GM12878 (cell line): ENCODE results near the gene SYNGAP1. TPM values are rescaled to one million over a fixed set of nuclear protein-coding genes. Genes with fewer than 3 reads are reported as not detected.

ENCODE experiments used
- ATAC-seq: fragments of 200-7000 bp; cut with Tn5 transposase; 3 replicates; pipeline ENCODE4 v1.9.1; 2020; ENCODE audit warnings: mild to moderate bottlenecking, moderate library complexity
- BruUV-seq: library from RNA; stranded (reverse); fragments of 400-500 nt; replicated peaks from 2 replicates; lab custom pipeline; 2021; lab: Mats Ljungman, UMichigan
- CTCF ChIA-PET: fragments of 300-600 bp; sonication (Branson Sonifier 250); formaldehyde crosslinking; extraction: SDS; loops from one replicate; lab custom pipeline; 2021; ENCODE audit warnings: inconsistent platforms; lab: Yijun Ruan, JAX
- POLR2A ChIA-PET: fragments of 350-600 bp; formaldehyde crosslinking; extraction: SDS; loops from one replicate; lab custom pipeline; 2021; ENCODE audit warnings: inconsistent platforms; lab: Charles Lee
- RAD21 ChIA-PET: fragments of 300-600 bp; sonication (Branson Sonifier 250); formaldehyde crosslinking; loops from one replicate; lab custom pipeline; 2023; ENCODE audit warnings: antibody characterized with exemption; ENCODE audit not compliant: unreplicated experiment; lab: Charles Lee
- SMC1A ChIA-PET: fragments of 300-600 bp; sonication (Branson Sonifier 250); formaldehyde crosslinking; loops from one replicate; lab custom pipeline; 2023; ENCODE audit not compliant: unreplicated experiment, uncharacterized antibody; lab: Charles Lee
- DNase-seq: peaks from one replicate; pipeline ENCODE4 v3.0.0-alpha.2; 2011; ENCODE audit warnings: low read depth, low spot score
- FAIRE-seq: peaks from 3 replicates; lab custom pipeline; 2011; peaks lifted over from hg19 to GRCh38; lab: Jason Lieb, UNC
- H2AFZ ChIP-seq: 2 replicates; pipeline ENCODE4 v1.6.0; 2011; ENCODE audit warnings: low read depth, low read length, control low read depth; ENCODE audit not compliant: control insufficient read depth
- H3K27ac ChIP-seq: 2 replicates; pipeline ENCODE4 v1.5.1; 2011; ENCODE audit warnings: control low read depth; ENCODE audit not compliant: control insufficient read depth, insufficient read depth
- H3K27me3 ChIP-seq, 2 experiments: replicated peaks in 1 of 2; 2 replicates each; pipeline versions ENCODE4 v1.6.0 to v1.6.1; 2011; ENCODE audit warnings: low read length in 1 of 2; ENCODE audit not compliant: control insufficient read depth in 2 of 2, insufficient read depth in 2 of 2
- H3K36me3 ChIP-seq, 2 experiments: 2 replicates each; pipeline ENCODE4 v1.5.1; 2011; ENCODE audit warnings: low read length in 1 of 2; ENCODE audit not compliant: control insufficient read depth in 2 of 2, insufficient read depth in 2 of 2
- H3K4me1 ChIP-seq: 2 replicates; pipeline ENCODE4 v1.6.1; 2011; ENCODE audit warnings: mild to moderate bottlenecking, low read length, moderate library complexity, mixed read lengths; ENCODE audit not compliant: control insufficient read depth, insufficient read depth
- H3K4me2 ChIP-seq: 2 replicates; pipeline ENCODE4 v1.6.0; 2011; ENCODE audit warnings: control low read depth; ENCODE audit not compliant: control insufficient read depth, insufficient read depth
- H3K4me3 ChIP-seq: fragments of 200-600 bp; sonication (generic); 2 replicates; pipeline ENCODE4 v1.5.1; 2016
- H3K79me2 ChIP-seq: 2 replicates; pipeline ENCODE4 v1.6.0; 2011; ENCODE audit warnings: low read length; ENCODE audit not compliant: control insufficient read depth, insufficient read depth
- H3K9ac ChIP-seq: 2 replicates; pipeline ENCODE4 v1.8.0; 2011; ENCODE audit warnings: low read length, control low read depth, mixed read lengths; ENCODE audit not compliant: control insufficient read depth, insufficient read depth
- H3K9me3 ChIP-seq: replicated peaks from 3 replicates; pipeline ENCODE4 v1.5.1; 2011; ENCODE audit warnings: mild to moderate bottlenecking, low read length; ENCODE audit not compliant: control insufficient read depth, insufficient read depth
- H4K20me1 ChIP-seq: 2 replicates; pipeline ENCODE4 v1.6.0; 2011; ENCODE audit not compliant: control insufficient read depth, insufficient read depth
- HCFC1 ChIP-seq: fragments of 150-350 bp; IDR thresholded peaks from 2 replicates; pipeline ENCODE4 v1.6.1; 2014; ENCODE audit warnings: low read length
- PAX8 ChIP-seq: fragments of 450-650 bp; IDR thresholded peaks from 2 replicates; pipeline ENCODE4 v1.6.1; 2017; ENCODE audit warnings: mild to moderate bottlenecking, moderate library complexity
- POLR2A ChIP-seq: IDR thresholded peaks from 2 replicates; pipeline ENCODE4 v1.6.1; 2011; ENCODE audit warnings: low read depth, mild to moderate bottlenecking, low read length
- RELB ChIP-seq: fragments of 450-650 bp; IDR thresholded peaks from 2 replicates; pipeline ENCODE4 v1.6.1; 2017; ENCODE audit warnings: low read depth, mild to moderate bottlenecking, moderate library complexity
- WGBS: methylation state at CpG from one replicate; pipeline ENCODE4 v1.1.6; 2016; ENCODE audit warnings: low lambda C conversion rate; ENCODE audit not compliant: insufficient replicate concordance, insufficient coverage; ENCODE audit errors: missing lambda C conversion rate; 5-methylcytosine and 5-hydroxymethylcytosine counted together
- in situ Hi-C: fragments of 300-500 bp; cut with MboI; formaldehyde crosslinking; loops from 9 replicates; pipeline ENCODE4 v1.14.3; 2018; ENCODE audit warnings: mixed read lengths
- intact Hi-C: fragments of 100-400 bp; cut with micrococcal nuclease; formaldehyde crosslinking; loops from one replicate; pipeline ENCODE4 v1.14.2; 2022; ENCODE audit not compliant: unreplicated experiment
- polyA plus RNA-seq, 11 experiments: library from polyadenylated mRNA; depleted of rRNA in 4 of 11; unstranded in 6 of 11; stranded (reverse) in 5 of 11; fragments of >200 nt; fragmentation: Nextera tagmentation in 4 of 11; fragmentation: Illumina TruSeq in 1 of 11; extraction: Ambion mirVana in 4 of 11; extraction: Trizol in 1 of 11; gene quantifications; 1 replicate in 1 of 11; 2 replicates in 10 of 11; pipeline versions ENCODE4 v1.2.1 to v1.2.3, GENCODE V29; 2011 to 2016; ENCODE audit warnings: inconsistent platforms in 2 of 11, missing spikeins in 2 of 11, low read depth in 1 of 11
- total RNA-seq, 4 experiments: library from RNA; depleted of rRNA in 3 of 4; stranded (reverse); fragments of >200 nt in 3 of 4; fragmentation: Illumina TruSeq in 1 of 4; extraction: Trizol in 1 of 4; gene quantifications; 2 replicates each; pipeline versions ENCODE4 v1.2.1 to v1.2.3, GENCODE V29; 2013 to 2021
- TF ChIP-seq, protein P1 (sequence below): fragments of 450-650 bp; IDR thresholded peaks from 2 replicates; pipeline ENCODE4 v1.6.1; 2017; ENCODE audit warnings: mild to moderate bottlenecking, moderate library complexity

The SYNGAP1 gene
- total and polyA plus RNA-seq, 10 of the 15 experiments (the other 5 are each of a cell fraction or from before 2014, with no cell fraction given): 0.05 to 9.2 (median 1.2) TPM

GRCh38 chr6:33437666-33438065, 17.8 kb downstream of the SYNGAP1 start:
- FAIRE-seq (no peak), ATAC-seq (no peak), DNase-seq (no peak)
- intact Hi-C loops: no loop called here
- CTCF ChIA-PET: no interaction called here
- SMC1A ChIA-PET: interaction anchor here (1.0 kb wide), 1 partner anchor 19 kb away, joined by 3 read pairs; no protein-coding TSS in a partner anchor
- Histone ChIP-seq H3K9ac (no peak overlapping the region), H3K79me2 (no peaks in the 10 kb centered on the region; the same call in 1 of the 2 replicates), H3K4me1 (peaks cover 1% of the 10 kb centered on the region), H2AFZ (no peak overlapping the region), H3K4me2 (no peak overlapping the region), H3K4me3 (no peak overlapping the region), H3K27me3 (no peaks in the 10 kb centered on the region), H3K27ac (no peak overlapping the region), H4K20me1 (no peaks in the 10 kb centered on the region), H3K9me3 (no peaks in the 10 kb centered on the region), H3K36me3 (peaks cover 0 to 3% of the 10 kb centered on the region in 2 experiments; a peak in 3 of 4 replicates)
- no TSS peak for BruUV-seq
- RAD21 ChIA-PET: no interaction called here
- WGBS: 91% methylated on average over 15 of the region's 18 CpGs
- POLR2A ChIA-PET: no interaction called here
- TF ChIP-seq HCFC1 (no peak), RELB (no peak), POLR2A (no peak), PAX8 (no peak)
- TF ChIP-seq, protein P1, sequence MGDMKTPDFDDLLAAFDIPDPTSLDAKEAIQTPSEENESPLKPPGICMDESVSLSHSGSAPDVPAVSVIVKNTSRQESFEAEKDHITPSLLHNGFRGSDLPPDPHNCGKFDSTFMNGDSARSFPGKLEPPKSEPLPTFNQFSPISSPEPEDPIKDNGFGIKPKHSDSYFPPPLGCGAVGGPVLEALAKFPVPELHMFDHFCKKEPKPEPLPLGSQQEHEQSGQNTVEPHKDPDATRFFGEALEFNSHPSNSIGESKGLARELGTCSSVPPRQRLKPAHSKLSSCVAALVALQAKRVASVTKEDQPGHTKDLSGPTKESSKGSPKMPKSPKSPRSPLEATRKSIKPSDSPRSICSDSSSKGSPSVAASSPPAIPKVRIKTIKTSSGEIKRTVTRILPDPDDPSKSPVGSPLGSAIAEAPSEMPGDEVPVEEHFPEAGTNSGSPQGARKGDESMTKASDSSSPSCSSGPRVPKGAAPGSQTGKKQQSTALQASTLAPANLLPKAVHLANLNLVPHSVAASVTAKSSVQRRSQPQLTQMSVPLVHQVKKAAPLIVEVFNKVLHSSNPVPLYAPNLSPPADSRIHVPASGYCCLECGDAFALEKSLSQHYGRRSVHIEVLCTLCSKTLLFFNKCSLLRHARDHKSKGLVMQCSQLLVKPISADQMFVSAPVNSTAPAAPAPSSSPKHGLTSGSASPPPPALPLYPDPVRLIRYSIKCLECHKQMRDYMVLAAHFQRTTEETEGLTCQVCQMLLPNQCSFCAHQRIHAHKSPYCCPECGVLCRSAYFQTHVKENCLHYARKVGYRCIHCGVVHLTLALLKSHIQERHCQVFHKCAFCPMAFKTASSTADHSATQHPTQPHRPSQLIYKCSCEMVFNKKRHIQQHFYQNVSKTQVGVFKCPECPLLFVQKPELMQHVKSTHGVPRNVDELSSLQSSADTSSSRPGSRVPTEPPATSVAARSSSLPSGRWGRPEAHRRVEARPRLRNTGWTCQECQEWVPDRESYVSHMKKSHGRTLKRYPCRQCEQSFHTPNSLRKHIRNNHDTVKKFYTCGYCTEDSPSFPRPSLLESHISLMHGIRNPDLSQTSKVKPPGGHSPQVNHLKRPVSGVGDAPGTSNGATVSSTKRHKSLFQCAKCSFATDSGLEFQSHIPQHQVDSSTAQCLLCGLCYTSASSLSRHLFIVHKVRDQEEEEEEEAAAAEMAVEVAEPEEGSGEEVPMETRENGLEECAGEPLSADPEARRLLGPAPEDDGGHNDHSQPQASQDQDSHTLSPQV: no peak
- in situ Hi-C loops: no loop called here
